Body of pancreas (tissue), 4 donors: ENCODE measurements around the gene KIF1B. TPM values are rescaled to one million over a fixed set of nuclear protein-coding genes. Genes with fewer than 3 reads are reported as not detected.

Experiments
- ATAC-seq: fragments of 150-250 bp; one replicate; pipeline ENCODE4 v1.9.1; 2016
- DNase-seq, 4 donors: peaks; one replicate each; pipeline ENCODE4 v3.0.0-alpha.2; 2019
- H3K27ac ChIP-seq, 4 donors: fragments of 200-600 bp; sonication (generic); 1 replicate in 3 of 4; 2 replicates in 1 of 4; pipeline versions ENCODE4 v1.5.1 to v1.6.1; 2016 to 2019; ENCODE audit warnings: mild to moderate bottlenecking in 1 of 4, mixed read lengths in 1 of 4, moderate library complexity in 1 of 4
- H3K27me3 ChIP-seq, 2 donors: fragments of 200-600 bp; sonication (generic); one replicate each; pipeline ENCODE4 v1.6.0; 2016; ENCODE audit warnings: mild to moderate bottlenecking in 1 of 2
- H3K36me3 ChIP-seq, 2 donors: fragments of 200-600 bp; sonication (generic); replicated peaks in 1 of 2; 2 replicates each; pipeline ENCODE4 v1.5.1; 2016; ENCODE audit warnings: low read depth in 2 of 2; ENCODE audit not compliant: insufficient read depth in 1 of 2
- H3K4me1 ChIP-seq: fragments of 200-600 bp; sonication (generic); one replicate; pipeline ENCODE4 v1.6.0; 2016
- H3K4me3 ChIP-seq, 2 donors: fragments of 200-600 bp; sonication (generic); 1 replicate in 1 of 2; 2 replicates in 1 of 2; pipeline ENCODE4 v1.5.1; 2016 to 2019
- H3K9me3 ChIP-seq, 3 donors: fragments of 200-600 bp; sonication (generic); 1 replicate in 2 of 3; 2 replicates in 1 of 3; pipeline ENCODE4 v1.5.1; 2016
- POLR2A ChIP-seq, 3 donors: fragments of 450-650 bp; IDR thresholded peaks; one replicate each; pipeline ENCODE4 v1.6.1; 2016; ENCODE audit warnings: antibody characterized with exemption in 3 of 3, mild to moderate bottlenecking in 2 of 3
- WGBS, 2 donors: methylation state at CpG; one replicate each; pipeline ENCODE4 v1.1.5; 2017; 5-methylcytosine and 5-hydroxymethylcytosine counted together
- intact Hi-C: fragments of 100-400 bp; cut with DNase I; formaldehyde crosslinking; loops from one replicate; pipeline ENCODE4 v1.15.1; 2023
- total RNA-seq, 2 donors: library from RNA; depleted of rRNA; stranded (reverse); fragments of >200 nt; gene quantifications; one replicate each; pipeline ENCODE4 v1.1.0, GENCODE V29; 2016
- TF ChIP-seq, protein P1 (sequence below), 7 experiments: fragments of 450-650 bp in 4 of 7; fragments of 200-600 bp in 3 of 7; sonication (generic) in 3 of 7; IDR thresholded peaks; one replicate each; pipeline ENCODE4 v1.5.1; 2016 to 2019; ENCODE audit warnings: antibody characterized with exemption in 7 of 7

Gene KIF1B
- total RNA-seq, 2 donors from 2014 or later: 39.2 to 46.8 TPM

DNA sequence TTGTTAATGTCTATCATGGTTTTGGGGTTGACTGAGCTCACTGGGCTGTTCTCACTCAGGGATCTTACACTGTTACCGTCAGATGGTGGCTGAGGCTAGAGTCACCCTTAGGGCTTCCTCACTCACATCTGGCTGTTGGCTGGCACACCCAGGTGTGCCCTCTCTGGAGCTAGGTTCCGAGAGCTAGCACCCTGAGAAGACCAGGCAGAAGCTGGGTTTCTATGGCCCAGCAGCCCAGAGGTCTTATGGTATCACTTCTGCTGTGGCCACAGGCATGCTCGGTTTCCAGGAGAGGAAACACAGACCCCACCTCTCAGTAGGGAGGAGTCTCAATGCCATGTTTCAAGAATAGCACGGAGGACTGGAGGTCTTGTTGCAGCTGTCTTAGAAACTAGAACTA, 20.7 kb upstream of the KIF1B start:
- Histone ChIP-seq H3K27ac (no peak overlapping the region), H3K9me3 (no peaks in the 10 kb centered on the region), H3K4me3 (no peak overlapping the region), H3K36me3 (no peaks in the 10 kb centered on the region), H3K27me3 (no peaks in the 10 kb centered on the region), H3K4me1 (no peaks in the 10 kb centered on the region)
- intact Hi-C loops: no loop called here
- TF ChIP-seq, protein P1, sequence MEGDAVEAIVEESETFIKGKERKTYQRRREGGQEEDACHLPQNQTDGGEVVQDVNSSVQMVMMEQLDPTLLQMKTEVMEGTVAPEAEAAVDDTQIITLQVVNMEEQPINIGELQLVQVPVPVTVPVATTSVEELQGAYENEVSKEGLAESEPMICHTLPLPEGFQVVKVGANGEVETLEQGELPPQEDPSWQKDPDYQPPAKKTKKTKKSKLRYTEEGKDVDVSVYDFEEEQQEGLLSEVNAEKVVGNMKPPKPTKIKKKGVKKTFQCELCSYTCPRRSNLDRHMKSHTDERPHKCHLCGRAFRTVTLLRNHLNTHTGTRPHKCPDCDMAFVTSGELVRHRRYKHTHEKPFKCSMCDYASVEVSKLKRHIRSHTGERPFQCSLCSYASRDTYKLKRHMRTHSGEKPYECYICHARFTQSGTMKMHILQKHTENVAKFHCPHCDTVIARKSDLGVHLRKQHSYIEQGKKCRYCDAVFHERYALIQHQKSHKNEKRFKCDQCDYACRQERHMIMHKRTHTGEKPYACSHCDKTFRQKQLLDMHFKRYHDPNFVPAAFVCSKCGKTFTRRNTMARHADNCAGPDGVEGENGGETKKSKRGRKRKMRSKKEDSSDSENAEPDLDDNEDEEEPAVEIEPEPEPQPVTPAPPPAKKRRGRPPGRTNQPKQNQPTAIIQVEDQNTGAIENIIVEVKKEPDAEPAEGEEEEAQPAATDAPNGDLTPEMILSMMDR (IDR thresholded peaks at IDR 0.05): no peak
- no peak for TF ChIP-seq POLR2A (IDR thresholded peaks at IDR 0.05)
- DNase-seq (no peak), ATAC-seq (no peak)
- 57 to 72% methylated on average over 4 of the region's 4 CpGs for WGBS, 2 donors

- Histone ChIP-seq H3K9me3 (no peaks in the 10 kb centered on the region), H3K4me3 (no peak overlapping the region), H3K36me3 (no peaks in the 10 kb centered on the region), H3K27me3 (no peaks in the 10 kb centered on the region), H3K4me1 (no peaks in the 10 kb centered on the region), H3K27ac (no peak overlapping the region)
- TF ChIP-seq POLR2A (IDR thresholded peaks at IDR 0.05): no peak
- TF ChIP-seq, protein P1 (IDR thresholded peaks at IDR 0.05): no peak
- 70 to 84% methylated on average over 5 of the region's 5 CpGs for WGBS, 2 donors
- DNase-seq (no peak), ATAC-seq (no peak)
- intact Hi-C loops: no loop called here
Measured at GRCh38 chr1:10192263-10192662, 18.1 kb upstream of the KIF1B start.

GRCh38 chr1:10193288-10193687, 17.1 kb upstream of the KIF1B start:
- DNase-seq: no peak
- intact Hi-C loops: no loop called here

GRCh38 chr1:10195570-10195969, 14.8 kb upstream of the KIF1B start:
- intact Hi-C loops: no loop called here
- Histone ChIP-seq H3K36me3 (no peaks in the 10 kb centered on the region), H3K4me3 (no peak overlapping the region), H3K27ac (no peak overlapping the region), H3K27me3 (no peaks in the 10 kb centered on the region), H3K4me1 (no peaks in the 10 kb centered on the region), H3K9me3 (no peaks in the 10 kb centered on the region)
- TF ChIP-seq, protein P1 (IDR thresholded peaks at IDR 0.05): no peak
- TF ChIP-seq POLR2A (IDR thresholded peaks at IDR 0.05): no peak
- ATAC-seq: no peak
- WGBS, 2 donors: 83 to 91% methylated on average over 6 of the region's 6 CpGs
- DNase-seq: no peak

More at GRCh38 chr1:10193288-10193687, 17.1 kb upstream of the KIF1B start:
- no peaks in the 10 kb centered on the region for H3K36me3 ChIP-seq
- H3K27ac ChIP-seq: no peak overlapping the region
- no peak overlapping the region for H3K4me3 ChIP-seq
- H3K4me1 ChIP-seq: no peaks in the 10 kb centered on the region
- no peak for TF ChIP-seq POLR2A (IDR thresholded peaks at IDR 0.05)
- TF ChIP-seq, protein P1 (IDR thresholded peaks at IDR 0.05): no peak
- no peaks in the 10 kb centered on the region for H3K9me3 ChIP-seq
- WGBS, 2 donors: 63 to 69% methylated on average over 6 of the region's 6 CpGs
- no peaks in the 10 kb centered on the region for H3K27me3 ChIP-seq
- ATAC-seq: no peak

DNA sequence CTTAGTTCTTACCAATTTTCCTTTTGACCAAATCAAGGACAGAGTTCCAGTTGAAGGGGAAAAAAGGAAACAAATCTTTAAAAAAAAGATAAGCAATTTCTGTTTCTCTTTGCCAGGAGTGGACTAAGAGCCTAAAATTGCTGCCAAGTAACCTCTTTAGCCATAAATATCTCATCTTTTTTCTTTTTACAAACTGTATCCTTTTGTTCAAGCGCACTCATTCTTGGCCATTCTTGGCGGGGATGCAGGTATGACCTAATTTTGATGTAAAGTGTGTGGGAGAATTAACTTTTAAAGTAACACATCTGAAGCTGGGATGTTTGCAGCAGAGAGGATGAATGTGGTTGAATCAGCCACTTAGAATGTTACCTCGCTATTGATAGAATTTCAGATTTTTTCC, 13.4 kb upstream of the KIF1B start:
- no peak for ATAC-seq
- DNase-seq: no peak
- Histone ChIP-seq H3K4me3 (no peak overlapping the region), H3K27me3 (no peaks in the 10 kb centered on the region), H3K4me1 (no peaks in the 10 kb centered on the region), H3K27ac (no peak overlapping the region), H3K36me3 (no peaks in the 10 kb centered on the region), H3K9me3 (no peaks in the 10 kb centered on the region)
- 47 to 58% methylated on average over 3 of the region's 3 CpGs for WGBS, 2 donors
- intact Hi-C loops: no loop called here
- TF ChIP-seq, protein P1 (IDR thresholded peaks at IDR 0.05): no peak
- TF ChIP-seq POLR2A (IDR thresholded peaks at IDR 0.05): no peak
